ENCODE measurements around the gene POLE4.

- TF ChIP-seq, protein P1, sequence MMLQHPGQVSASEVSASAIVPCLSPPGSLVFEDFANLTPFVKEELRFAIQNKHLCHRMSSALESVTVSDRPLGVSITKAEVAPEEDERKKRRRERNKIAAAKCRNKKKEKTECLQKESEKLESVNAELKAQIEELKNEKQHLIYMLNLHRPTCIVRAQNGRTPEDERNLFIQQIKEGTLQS (IDR thresholded peaks at IDR 0.05) = no peak
- TF ChIP-seq, protein P2, sequence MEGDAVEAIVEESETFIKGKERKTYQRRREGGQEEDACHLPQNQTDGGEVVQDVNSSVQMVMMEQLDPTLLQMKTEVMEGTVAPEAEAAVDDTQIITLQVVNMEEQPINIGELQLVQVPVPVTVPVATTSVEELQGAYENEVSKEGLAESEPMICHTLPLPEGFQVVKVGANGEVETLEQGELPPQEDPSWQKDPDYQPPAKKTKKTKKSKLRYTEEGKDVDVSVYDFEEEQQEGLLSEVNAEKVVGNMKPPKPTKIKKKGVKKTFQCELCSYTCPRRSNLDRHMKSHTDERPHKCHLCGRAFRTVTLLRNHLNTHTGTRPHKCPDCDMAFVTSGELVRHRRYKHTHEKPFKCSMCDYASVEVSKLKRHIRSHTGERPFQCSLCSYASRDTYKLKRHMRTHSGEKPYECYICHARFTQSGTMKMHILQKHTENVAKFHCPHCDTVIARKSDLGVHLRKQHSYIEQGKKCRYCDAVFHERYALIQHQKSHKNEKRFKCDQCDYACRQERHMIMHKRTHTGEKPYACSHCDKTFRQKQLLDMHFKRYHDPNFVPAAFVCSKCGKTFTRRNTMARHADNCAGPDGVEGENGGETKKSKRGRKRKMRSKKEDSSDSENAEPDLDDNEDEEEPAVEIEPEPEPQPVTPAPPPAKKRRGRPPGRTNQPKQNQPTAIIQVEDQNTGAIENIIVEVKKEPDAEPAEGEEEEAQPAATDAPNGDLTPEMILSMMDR (IDR thresholded peaks at IDR 0.05; ENCODE audit: low read depth, low read length, missing input control) = no peak
- TF ChIP-seq YY1 (IDR thresholded peaks at IDR 0.05) (no peak), FOXA1 (IDR thresholded peaks at IDR 0.05) (no peak), SP1 (IDR thresholded peaks at IDR 0.05) (no peak), HNF4G (IDR thresholded peaks at IDR 0.05) (no peak), RAD21 (IDR thresholded peaks at IDR 0.05) (no peak)
- TF ChIP-seq, protein P3, sequence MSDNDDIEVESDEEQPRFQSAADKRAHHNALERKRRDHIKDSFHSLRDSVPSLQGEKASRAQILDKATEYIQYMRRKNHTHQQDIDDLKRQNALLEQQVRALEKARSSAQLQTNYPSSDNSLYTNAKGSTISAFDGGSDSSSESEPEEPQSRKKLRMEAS (IDR thresholded peaks at IDR 0.05) = no peak
- TF ChIP-seq, protein P4, sequence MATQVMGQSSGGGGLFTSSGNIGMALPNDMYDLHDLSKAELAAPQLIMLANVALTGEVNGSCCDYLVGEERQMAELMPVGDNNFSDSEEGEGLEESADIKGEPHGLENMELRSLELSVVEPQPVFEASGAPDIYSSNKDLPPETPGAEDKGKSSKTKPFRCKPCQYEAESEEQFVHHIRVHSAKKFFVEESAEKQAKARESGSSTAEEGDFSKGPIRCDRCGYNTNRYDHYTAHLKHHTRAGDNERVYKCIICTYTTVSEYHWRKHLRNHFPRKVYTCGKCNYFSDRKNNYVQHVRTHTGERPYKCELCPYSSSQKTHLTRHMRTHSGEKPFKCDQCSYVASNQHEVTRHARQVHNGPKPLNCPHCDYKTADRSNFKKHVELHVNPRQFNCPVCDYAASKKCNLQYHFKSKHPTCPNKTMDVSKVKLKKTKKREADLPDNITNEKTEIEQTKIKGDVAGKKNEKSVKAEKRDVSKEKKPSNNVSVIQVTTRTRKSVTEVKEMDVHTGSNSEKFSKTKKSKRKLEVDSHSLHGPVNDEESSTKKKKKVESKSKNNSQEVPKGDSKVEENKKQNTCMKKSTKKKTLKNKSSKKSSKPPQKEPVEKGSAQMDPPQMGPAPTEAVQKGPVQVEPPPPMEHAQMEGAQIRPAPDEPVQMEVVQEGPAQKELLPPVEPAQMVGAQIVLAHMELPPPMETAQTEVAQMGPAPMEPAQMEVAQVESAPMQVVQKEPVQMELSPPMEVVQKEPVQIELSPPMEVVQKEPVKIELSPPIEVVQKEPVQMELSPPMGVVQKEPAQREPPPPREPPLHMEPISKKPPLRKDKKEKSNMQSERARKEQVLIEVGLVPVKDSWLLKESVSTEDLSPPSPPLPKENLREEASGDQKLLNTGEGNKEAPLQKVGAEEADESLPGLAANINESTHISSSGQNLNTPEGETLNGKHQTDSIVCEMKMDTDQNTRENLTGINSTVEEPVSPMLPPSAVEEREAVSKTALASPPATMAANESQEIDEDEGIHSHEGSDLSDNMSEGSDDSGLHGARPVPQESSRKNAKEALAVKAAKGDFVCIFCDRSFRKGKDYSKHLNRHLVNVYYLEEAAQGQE (IDR thresholded peaks at IDR 0.05) = no peak
These were observed 41.0 kb downstream of the POLE4 start for GRCh38 chr2:74999468-74999867.

Measured in liver (tissue), 3 donors.